Glutamatergic neuron (in vitro differentiated cells): ENCODE data around the gene ABCA3. TPM values are rescaled to one million over a fixed set of nuclear protein-coding genes. Genes with fewer than 3 reads are reported as not detected.

Experiments used
- DNase-seq: peaks from one replicate; pipeline ENCODE4 v3.0.0; 2022
- H3K27ac Mint-ChIP-seq: one replicate; pipeline ENCODE4 v1.8.0; 2020; ENCODE audit warnings: mild to moderate bottlenecking, mixed read lengths, inconsistent platforms; ENCODE audit not compliant: unreplicated experiment
- H3K27me3 Mint-ChIP-seq: one replicate; pipeline ENCODE4 v1.8.0; 2020; ENCODE audit warnings: mild to moderate bottlenecking, moderate library complexity, mixed read lengths, inconsistent platforms; ENCODE audit not compliant: unreplicated experiment
- H3K36me3 Mint-ChIP-seq: one replicate; pipeline ENCODE4 v1.8.0; 2020; ENCODE audit warnings: mild to moderate bottlenecking, mixed read lengths, inconsistent platforms; ENCODE audit not compliant: unreplicated experiment
- H3K4me1 Mint-ChIP-seq: one replicate; pipeline ENCODE4 v1.8.0; 2020; ENCODE audit warnings: mild to moderate bottlenecking, low read depth, mixed read lengths, inconsistent platforms; ENCODE audit not compliant: unreplicated experiment
- H3K4me3 Mint-ChIP-seq: one replicate; pipeline ENCODE4 v1.8.0; 2020; ENCODE audit warnings: mild to moderate bottlenecking, mixed read lengths, inconsistent platforms; ENCODE audit not compliant: unreplicated experiment
- H3K9me3 Mint-ChIP-seq: one replicate; pipeline ENCODE4 v1.8.0; 2020; ENCODE audit warnings: mild to moderate bottlenecking, moderate library complexity, mixed read lengths, inconsistent platforms; ENCODE audit not compliant: unreplicated experiment
- total RNA-seq: library from RNA; stranded (reverse); fragmentation: NEBNext Ultra II Directional; extraction: Animal tissue kit (Norgen Biotek cat#: 25700); gene quantifications from one replicate; pipeline ENCODE4 v1.2.1, GENCODE V29; 2021; ENCODE audit not compliant: unreplicated experiment
- TF ChIP-seq, protein P1 (sequence below): fragments of 200-600 bp; sonication (generic); IDR thresholded peaks from one replicate; pipeline ENCODE4 v1.5.0; 2021; ENCODE audit not compliant: partially characterized antibody, unreplicated experiment

The ABCA3 gene
- total RNA-seq, 1 donor from 2014 or later: 110 TPM

DNA sequence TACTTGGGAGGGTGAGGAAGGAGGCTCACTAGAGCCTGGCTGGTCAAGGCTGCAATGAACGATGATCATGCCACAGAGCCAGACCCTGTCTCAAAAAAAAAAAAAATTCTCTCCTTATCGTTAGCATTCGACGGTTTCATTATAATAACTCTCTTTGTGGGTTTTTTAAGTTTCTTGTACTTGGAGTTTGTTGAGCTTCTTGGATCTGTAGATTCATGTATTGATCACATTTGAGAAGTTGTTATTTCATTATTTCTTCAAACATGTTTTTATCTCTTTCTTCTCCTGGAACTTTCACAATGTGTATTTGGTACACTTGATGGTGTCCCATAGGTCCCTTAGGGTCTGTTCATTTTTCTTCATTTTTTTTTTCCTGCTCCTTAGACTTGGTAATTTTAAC lies 16.8 kb upstream of the ABCA3 start:
- no peak overlapping the region for H3K4me3 Mint-ChIP-seq
- no peak for DNase-seq
- no peak overlapping the region for H3K27ac Mint-ChIP-seq
- H3K9me3 Mint-ChIP-seq: no peaks in the 10 kb centered on the region
- no peaks in the 10 kb centered on the region for H3K4me1 Mint-ChIP-seq
- H3K36me3 Mint-ChIP-seq: no peaks in the 10 kb centered on the region
- H3K27me3 Mint-ChIP-seq: peaks cover 1% of the 10 kb centered on the region
- TF ChIP-seq, protein P1, sequence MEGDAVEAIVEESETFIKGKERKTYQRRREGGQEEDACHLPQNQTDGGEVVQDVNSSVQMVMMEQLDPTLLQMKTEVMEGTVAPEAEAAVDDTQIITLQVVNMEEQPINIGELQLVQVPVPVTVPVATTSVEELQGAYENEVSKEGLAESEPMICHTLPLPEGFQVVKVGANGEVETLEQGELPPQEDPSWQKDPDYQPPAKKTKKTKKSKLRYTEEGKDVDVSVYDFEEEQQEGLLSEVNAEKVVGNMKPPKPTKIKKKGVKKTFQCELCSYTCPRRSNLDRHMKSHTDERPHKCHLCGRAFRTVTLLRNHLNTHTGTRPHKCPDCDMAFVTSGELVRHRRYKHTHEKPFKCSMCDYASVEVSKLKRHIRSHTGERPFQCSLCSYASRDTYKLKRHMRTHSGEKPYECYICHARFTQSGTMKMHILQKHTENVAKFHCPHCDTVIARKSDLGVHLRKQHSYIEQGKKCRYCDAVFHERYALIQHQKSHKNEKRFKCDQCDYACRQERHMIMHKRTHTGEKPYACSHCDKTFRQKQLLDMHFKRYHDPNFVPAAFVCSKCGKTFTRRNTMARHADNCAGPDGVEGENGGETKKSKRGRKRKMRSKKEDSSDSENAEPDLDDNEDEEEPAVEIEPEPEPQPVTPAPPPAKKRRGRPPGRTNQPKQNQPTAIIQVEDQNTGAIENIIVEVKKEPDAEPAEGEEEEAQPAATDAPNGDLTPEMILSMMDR: no peak

DNA sequence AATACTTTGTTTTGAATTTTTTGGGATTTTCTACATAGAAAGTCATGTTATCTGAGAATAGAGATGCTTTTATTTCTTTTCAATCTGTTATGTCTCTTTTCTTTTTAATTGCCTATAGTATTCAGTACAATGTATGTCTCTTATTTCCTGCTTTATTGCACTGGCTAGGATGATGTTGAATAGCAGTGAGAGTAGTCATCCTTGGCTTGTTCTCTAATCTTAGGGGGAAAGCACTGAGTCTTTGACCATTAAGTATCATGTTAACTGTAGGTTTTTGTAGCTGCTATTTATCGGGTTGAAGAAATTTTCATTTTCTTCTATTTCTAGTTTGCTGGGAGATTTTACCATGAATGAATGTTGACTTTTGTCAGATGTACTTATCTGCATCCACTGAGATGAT lies 10.0 kb upstream of the ABCA3 start:
- no peak for DNase-seq
- Mint-ChIP-seq H3K4me1 (no peaks in the 10 kb centered on the region), H3K27ac (no peak overlapping the region), H3K4me3 (no peak overlapping the region), H3K9me3 (no peaks in the 10 kb centered on the region), H3K36me3 (no peaks in the 10 kb centered on the region), H3K27me3 (no peaks in the 10 kb centered on the region)
- TF ChIP-seq, protein P1: no peak

DNA sequence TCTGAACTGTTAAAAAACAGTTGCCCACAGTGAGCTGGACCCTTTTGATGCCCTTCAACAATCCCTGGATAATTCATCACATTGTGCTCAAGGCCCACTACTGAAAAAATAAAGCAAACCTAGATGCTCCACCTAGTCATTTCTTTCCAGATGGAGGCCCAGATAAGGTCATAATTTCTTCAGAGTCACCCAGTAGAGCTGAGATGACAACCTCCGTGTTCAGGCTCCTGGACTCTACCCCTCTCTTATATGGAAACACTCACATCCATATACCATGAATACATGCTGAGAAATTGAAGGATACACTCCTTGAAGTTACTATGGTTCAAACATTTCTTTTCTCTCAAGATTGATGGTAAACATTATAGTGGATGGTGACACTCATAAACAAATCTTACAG lies 2.7 kb upstream of the ABCA3 start:
- Mint-ChIP-seq H3K4me1 (peaks cover 9% of the 10 kb centered on the region), H3K27ac (no peak overlapping the region), H3K36me3 (no peaks in the 10 kb centered on the region), H3K27me3 (peaks cover 9% of the 10 kb centered on the region), H3K4me3 (no peak overlapping the region), H3K9me3 (peaks cover 5% of the 10 kb centered on the region)
- TF ChIP-seq, protein P1: no peak
- DNase-seq: no peak

DNA sequence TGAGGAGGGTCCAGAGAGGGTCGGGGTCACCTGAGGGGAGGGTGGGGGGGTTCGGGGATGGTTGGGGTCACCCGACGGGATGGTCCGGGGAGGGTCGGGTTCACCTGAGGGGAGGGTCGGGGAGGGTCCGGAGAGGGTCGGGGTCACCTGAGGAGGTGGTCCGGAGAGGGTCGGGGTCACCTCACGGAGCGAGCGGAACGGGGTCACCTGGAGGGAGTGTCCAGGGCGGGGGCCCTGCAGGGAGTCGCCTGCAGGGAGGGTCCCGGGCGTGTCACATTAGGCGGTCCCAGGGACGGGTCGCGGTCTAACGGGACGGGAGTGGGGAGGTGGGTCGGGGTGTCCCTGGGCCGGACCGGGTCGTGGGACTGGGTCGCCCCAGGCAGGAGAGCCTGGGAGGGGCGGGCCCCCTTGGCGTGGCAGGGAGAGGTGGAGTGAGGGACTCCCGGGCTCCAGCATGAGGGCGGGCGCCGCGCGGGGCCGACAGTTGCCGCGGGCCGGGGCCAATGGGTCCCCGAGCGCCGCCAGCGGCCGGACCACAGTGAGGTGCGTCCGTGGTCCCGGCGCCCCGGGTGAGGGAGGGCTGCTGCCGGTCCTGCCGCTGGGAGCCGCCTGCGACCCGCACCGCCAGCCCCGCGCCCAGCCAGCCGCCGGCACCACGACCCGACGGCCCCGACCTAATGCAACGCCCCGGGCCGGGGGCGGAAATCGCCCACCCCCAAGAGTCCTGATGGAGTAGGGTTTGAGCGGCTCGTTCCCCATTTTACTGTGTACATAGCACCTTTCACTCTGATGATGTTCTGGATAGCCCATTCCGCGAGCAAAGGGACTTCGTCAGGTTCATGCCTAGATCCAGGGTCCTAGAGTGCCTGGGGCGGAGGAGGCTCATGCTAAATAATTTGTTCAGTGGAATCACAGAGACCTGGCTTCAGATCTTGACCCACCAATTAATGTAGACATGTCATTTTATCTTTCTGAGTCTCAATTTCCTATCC lies 1.2 kb upstream of the ABCA3 start:
- peaks cover 7% of the 10 kb centered on the region for H3K9me3 Mint-ChIP-seq
- H3K4me1 Mint-ChIP-seq: peaks cover 14% of the 10 kb centered on the region
- H3K36me3 Mint-ChIP-seq: no peaks in the 10 kb centered on the region
- no peak overlapping the region for H3K4me3 Mint-ChIP-seq
- DNase-seq: no peak
- TF ChIP-seq, protein P1: no peak
- H3K27ac Mint-ChIP-seq: no peak overlapping the region
- H3K27me3 Mint-ChIP-seq: peaks cover 12% of the 10 kb centered on the region
